Common myeloid progenitor, CD34-positive (primary cell): ENCODE measurements around the gene ATP11C.

ENCODE experiments used
- CTCF ChIA-PET: fragments of 350-600 bp; sonication (Branson Sonifier 250); formaldehyde crosslinking; loops from one replicate; lab custom pipeline; 2021; ENCODE audit warnings: antibody characterized with exemption; lab: Charles Lee
- POLR2A ChIA-PET: fragments of 350-600 bp; sonication (Branson Sonifier 250); formaldehyde crosslinking; loops from one replicate; lab custom pipeline; 2021; ENCODE audit warnings: antibody characterized with exemption; lab: Charles Lee
- DNase-seq, 3 donors: peaks; one replicate each; pipeline versions ENCODE4 v3.0.0 to v3.0.0-alpha.2; 2013
- H3K27ac ChIP-seq, 2 experiments: 1 replicate in 1 of 2; 2 replicates in 1 of 2; pipeline ENCODE4 v1.7.0; 2013; ENCODE audit warnings: inconsistent platforms in 2 of 2, low read length in 2 of 2, mild to moderate bottlenecking in 2 of 2, low read depth in 1 of 2, moderate library complexity in 1 of 2; ENCODE audit not compliant: severe bottlenecking in 2 of 2, insufficient read depth in 1 of 2, poor library complexity in 1 of 2
- H3K27me3 ChIP-seq, 5 experiments: replicated peaks in 2 of 5; 1 replicate in 3 of 5; 2 replicates in 2 of 5; pipeline versions ENCODE4 v1.6.1 to v1.7.0; 2013; ENCODE audit warnings: low read length in 4 of 5, mild to moderate bottlenecking in 2 of 5, moderate library complexity in 2 of 5, inconsistent platforms in 1 of 5; ENCODE audit not compliant: insufficient read depth in 5 of 5, control insufficient read depth in 4 of 5
- H3K36me3 ChIP-seq, 4 experiments: 1 replicate in 2 of 4; 2 replicates in 2 of 4; pipeline versions ENCODE4 v1.6.1 to v1.7.0; 2013; ENCODE audit warnings: low read length in 3 of 4, control low read depth in 1 of 4, mild to moderate bottlenecking in 1 of 4; ENCODE audit not compliant: control insufficient read depth in 4 of 4, insufficient read depth in 4 of 4
- H3K4me1 ChIP-seq, 4 experiments: 1 replicate in 3 of 4; 2 replicates in 1 of 4; pipeline versions ENCODE4 v1.6.1 to v1.7.1; 2013; ENCODE audit warnings: low read length in 3 of 4, mild to moderate bottlenecking in 3 of 4, control low read depth in 1 of 4, inconsistent platforms in 1 of 4, moderate library complexity in 1 of 4; ENCODE audit not compliant: control insufficient read depth in 4 of 4, insufficient read depth in 4 of 4; ENCODE audit errors: control extremely low read depth in 1 of 4
- H3K4me3 ChIP-seq, 7 experiments: 1 replicate in 4 of 7; 2 replicates in 3 of 7; pipeline versions ENCODE4 v1.5.1 to v1.7.0; 2013; ENCODE audit warnings: mild to moderate bottlenecking in 7 of 7, low read length in 6 of 7, moderate library complexity in 6 of 7, inconsistent platforms in 2 of 7, low read depth in 2 of 7, control low read depth in 1 of 7; ENCODE audit not compliant: insufficient read depth in 4 of 7, control insufficient read depth in 1 of 7; ENCODE audit errors: extremely low read depth in 1 of 7
- H3K9me3 ChIP-seq, 5 experiments: 1 replicate in 4 of 5; 2 replicates in 1 of 5; pipeline versions ENCODE4 v1.6.1 to v1.7.1; 2013; ENCODE audit warnings: low read length in 4 of 5, mild to moderate bottlenecking in 2 of 5, inconsistent platforms in 1 of 5, low read depth in 1 of 5, moderate library complexity in 1 of 5; ENCODE audit not compliant: control insufficient read depth in 4 of 5, insufficient read depth in 2 of 5; ENCODE audit errors: control extremely low read depth in 1 of 5
- WGBS: methylation state at CpG from one replicate; pipeline ENCODE4 v1.1.5; 2013; ENCODE audit not compliant: insufficient coverage; 5-methylcytosine and 5-hydroxymethylcytosine counted together

The ATP11C gene

DNA sequence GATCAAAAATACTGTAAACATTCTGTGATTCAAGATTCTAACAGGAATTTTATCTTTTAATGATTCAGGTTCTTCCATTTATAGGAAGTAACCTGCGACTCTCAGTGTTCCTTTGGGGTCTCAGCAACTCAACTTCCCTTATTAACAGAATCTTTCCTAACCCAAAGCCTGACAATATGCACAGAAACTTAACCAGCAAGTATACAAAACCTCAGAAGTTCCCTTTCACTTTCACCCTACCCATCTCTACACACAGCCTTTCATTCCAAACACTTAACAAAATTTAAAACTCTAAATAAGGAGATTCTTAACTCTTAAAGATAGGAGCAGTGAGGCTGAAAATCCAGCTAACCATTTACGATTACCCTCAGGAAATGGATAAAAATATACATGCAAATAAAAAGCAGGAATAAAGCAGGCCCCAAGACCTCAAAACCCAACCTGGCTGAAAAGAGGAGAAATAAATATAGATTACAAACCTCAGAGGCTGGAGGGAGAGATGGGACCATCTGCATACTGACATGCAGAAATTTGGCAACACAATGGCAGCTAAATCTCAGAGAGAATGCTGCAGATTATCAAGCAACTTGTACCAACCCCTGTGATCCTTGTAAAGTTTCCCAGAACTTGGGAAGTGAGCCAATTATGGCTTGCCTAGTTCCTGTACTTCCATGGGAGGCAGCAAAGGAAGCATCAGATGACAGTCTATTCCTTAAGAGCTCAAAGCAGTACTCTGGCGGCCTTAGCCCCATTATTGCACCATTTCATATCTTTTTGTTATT is 101.0 kb downstream of the ATP11C start:
- CTCF ChIA-PET: interaction anchor here (1.6 kb wide), 1 partner anchor 9 kb away, joined by 4 read pairs; no protein-coding TSS in a partner anchor
- POLR2A ChIA-PET: no interaction called here
- H3K4me3 ChIP-seq: peak overlapping the region in 1 of 7 experiments; percentile 38

DNA sequence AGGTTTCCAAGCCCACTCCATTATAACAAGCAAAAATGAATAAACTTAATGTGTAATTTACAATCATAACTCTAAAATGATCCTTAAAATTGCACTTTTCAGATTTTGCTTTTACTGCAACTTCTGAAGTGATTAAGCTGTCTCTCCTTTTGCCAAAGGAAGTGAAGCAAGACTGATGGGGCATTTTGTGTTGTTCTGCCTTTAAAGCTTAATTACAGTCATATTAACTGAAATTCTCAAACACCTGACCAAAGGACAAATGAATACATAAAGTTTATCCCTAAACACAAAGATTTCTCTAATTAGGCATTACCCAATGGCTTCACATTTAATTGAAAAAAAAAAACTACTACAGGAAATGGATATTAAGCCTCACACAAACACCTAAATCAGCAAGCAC is 101.8 kb downstream of the ATP11C start:
- POLR2A ChIA-PET: no interaction called here
- Histone ChIP-seq H3K4me3 (no peak overlapping the region), H3K36me3 (no peaks in the 10 kb centered on the region), H3K27me3 (no peaks in the 10 kb centered on the region), H3K4me1 (peaks cover 3 to 22% (median 13%) of the 10 kb centered on the region in 4 experiments), H3K9me3 (no peaks in the 10 kb centered on the region), H3K27ac (no peak overlapping the region)
- CTCF ChIA-PET: no interaction called here
- peak in 1 of 3 donors; percentile 15 for DNase-seq

More for the DNA sequence above, 101.0 kb downstream of the ATP11C start:
- Histone ChIP-seq H3K36me3 (no peaks in the 10 kb centered on the region), H3K27ac (no peak overlapping the region), H3K9me3 (no peaks in the 10 kb centered on the region), H3K27me3 (no peaks in the 10 kb centered on the region), H3K4me1 (peaks cover 3 to 18% (median 13%) of the 10 kb centered on the region in 4 experiments)
- DNase-seq: peak; percentile 19 to 67 (median 62)
- no CpG with 5 or more reads among the region's 3 CpGs for WGBS

DNA sequence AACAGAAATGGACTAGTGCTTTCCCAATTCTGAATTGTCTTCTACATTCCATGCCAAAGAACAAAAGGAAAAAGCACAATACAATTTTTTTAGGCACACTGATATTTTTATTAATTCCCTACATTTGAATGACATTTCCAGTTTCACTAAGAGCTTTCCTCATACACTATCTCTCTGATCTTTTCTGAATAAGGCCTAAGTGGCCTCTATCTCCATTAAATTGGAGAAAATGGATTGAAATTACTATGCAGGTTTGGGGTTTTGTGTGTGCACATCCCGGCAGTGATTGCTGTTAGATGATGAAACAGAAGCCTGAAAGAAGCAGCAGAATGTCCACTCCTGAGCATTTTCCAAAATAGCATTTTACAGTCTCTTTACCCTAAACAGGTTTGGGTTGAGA is 104.0 kb downstream of the ATP11C start:
- no peaks in the 10 kb centered on the region for H3K9me3 ChIP-seq
- H3K36me3 ChIP-seq: no peaks in the 10 kb centered on the region
- H3K27me3 ChIP-seq: no peaks in the 10 kb centered on the region
- ChIA-PET CTCF (no interaction called here), POLR2A (no interaction called here)
- H3K4me1 ChIP-seq: peaks cover 3 to 29% (median 18%) of the 10 kb centered on the region in 4 experiments
- no peak overlapping the region for H3K4me3 ChIP-seq
- no peak for DNase-seq
- WGBS: no CpG with 5 or more reads among the region's 1 CpG
- no peak overlapping the region for H3K27ac ChIP-seq

DNA sequence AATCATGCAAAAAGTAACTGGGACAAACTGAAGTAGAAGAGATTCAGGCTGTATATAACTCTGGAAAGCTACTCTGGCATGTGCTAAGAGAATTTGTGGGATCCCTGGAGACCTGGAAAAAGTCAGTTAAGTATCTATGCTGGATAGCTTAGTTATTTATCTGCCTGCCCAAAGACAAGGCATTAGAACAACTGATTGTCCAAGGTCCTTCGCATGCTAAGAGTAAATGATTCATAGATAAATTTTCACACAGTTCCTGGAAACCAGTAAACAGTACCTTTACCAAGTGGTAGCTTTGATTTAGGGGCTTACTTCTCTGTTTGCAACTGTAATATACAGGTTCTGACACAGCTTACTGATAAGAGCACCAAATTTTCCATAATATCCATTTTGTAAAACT is 104.8 kb downstream of the ATP11C start:
- H3K36me3 ChIP-seq: no peaks in the 10 kb centered on the region
- H3K9me3 ChIP-seq: no peaks in the 10 kb centered on the region
- WGBS: no CpG with 5 or more reads among the region's 1 CpG
- H3K4me3 ChIP-seq: no peak overlapping the region
- H3K27me3 ChIP-seq: no peaks in the 10 kb centered on the region
- ChIA-PET POLR2A (no interaction called here), CTCF (no interaction called here)
- H3K4me1 ChIP-seq: peaks cover 3 to 29% (median 18%) of the 10 kb centered on the region in 4 experiments
- no peak overlapping the region for H3K27ac ChIP-seq
- peak in 1 of 3 donors; percentile 19 for DNase-seq

DNA sequence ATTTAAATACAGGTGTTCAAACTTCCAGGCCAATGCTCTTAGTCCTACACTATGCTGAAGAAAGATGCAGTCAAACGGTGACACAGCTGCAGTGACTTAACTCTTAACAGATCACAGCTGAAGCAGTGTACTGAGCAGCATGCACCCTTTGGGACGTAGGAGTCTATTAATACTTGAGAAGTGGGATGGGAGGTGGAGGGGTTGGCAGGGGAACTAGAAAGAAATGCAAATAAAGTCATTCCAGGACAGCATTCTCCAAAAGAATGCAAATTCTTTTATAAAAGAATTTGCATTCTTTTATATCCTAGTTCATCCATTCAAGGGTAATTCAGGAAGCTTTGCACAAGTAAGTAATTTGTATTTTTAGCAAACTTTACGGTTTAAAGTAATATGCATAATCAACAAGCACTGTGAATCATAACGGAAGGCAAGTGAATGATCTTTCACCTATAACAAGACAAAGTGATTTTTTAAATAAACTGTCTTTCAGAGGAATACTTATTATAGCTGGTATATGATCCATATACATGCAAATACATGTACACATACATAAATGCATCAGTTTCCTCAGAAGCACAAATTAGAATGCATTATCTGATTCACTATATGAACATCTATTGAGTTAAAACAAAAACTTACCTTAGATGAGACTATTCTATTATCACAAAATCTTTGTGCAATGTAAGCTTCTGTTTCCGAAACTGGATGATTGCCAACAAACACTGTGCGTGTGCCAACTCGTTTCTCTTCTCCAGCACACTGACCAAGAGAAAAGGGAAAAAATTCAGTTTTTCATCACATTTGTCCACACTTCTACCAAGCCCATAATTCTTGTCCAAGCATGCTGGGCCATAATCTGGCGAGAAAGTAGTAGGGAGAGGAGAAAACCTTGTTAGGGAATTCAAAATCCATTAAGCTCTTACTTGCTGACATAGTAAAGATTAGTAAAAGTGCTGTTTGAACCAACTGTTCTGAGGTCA is 106.5 kb downstream of the ATP11C start:
- Histone ChIP-seq H3K9me3 (no peaks in the 10 kb centered on the region), H3K36me3 (peaks cover 0 to under 1% (median 0%) of the 10 kb centered on the region in 4 experiments), H3K27me3 (no peaks in the 10 kb centered on the region), H3K27ac (no peak overlapping the region), H3K4me1 (peaks cover 0 to 21% (median 13%) of the 10 kb centered on the region in 4 experiments), H3K4me3 (no peak overlapping the region)
- WGBS: 94% methylated on average over 3 of the region's 8 CpGs
- peak in 1 of 3 donors; percentile 22 for DNase-seq
- ChIA-PET POLR2A (interaction anchor here (1.6 kb wide), 1 partner anchor 8 kb away, joined by 3 read pairs; no protein-coding TSS in a partner anchor), CTCF (no interaction called here)

DNA sequence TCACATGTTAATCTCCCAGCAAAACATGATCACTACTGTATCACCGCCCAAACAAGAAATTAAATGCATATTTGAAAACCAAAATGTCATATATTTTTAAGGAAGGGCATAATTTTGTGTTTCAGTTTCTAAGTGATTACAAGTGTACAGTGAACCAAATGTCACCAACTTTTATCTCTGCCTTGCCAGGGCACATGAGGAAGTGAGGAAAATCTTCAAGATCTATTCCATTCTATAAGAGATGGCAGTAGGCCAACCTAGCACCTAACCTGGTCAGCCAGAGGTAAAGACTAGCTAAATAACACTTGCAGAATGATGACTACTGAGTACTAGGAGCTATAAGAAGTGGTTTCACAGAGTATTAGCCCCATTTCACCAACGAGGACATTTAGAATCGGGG is 107.2 kb downstream of the ATP11C start:
- no peak overlapping the region for H3K4me3 ChIP-seq
- H3K27ac ChIP-seq: peak overlapping the region in 1 of 2 experiments; percentile 53

More for the DNA sequence above, 107.2 kb downstream of the ATP11C start:
- peak in 2 of 3 donors; percentile 34 to 45 for DNase-seq
- POLR2A ChIA-PET: interaction anchor here (1.6 kb wide), 1 partner anchor 9 kb away, joined by 3 read pairs; no protein-coding TSS in a partner anchor
- no peaks in the 10 kb centered on the region for H3K9me3 ChIP-seq
- 82% methylated on average over 2 of the region's 3 CpGs for WGBS
- peaks cover 0 to 2% (median 0%) of the 10 kb centered on the region in 4 experiments for H3K36me3 ChIP-seq
- CTCF ChIA-PET: no interaction called here
- peaks cover 0 to 18% (median 8%) of the 10 kb centered on the region in 4 experiments for H3K4me1 ChIP-seq
- no peaks in the 10 kb centered on the region for H3K27me3 ChIP-seq
